Coronary artery (tissue), 2 donors: ENCODE measurements around the gene ERF.
"Not testable (repeated sequence)": the region's sequence is repeated elsewhere in the genome, so short reads cannot be mapped to it uniquely, and the experiment has no call there.

Experiments used
- DNase-seq: peaks from one replicate; pipeline ENCODE4 v3.0.0-alpha.2; 2017; ENCODE audit warnings: low spot score
- H3K27ac ChIP-seq, 2 donors: fragments of 200-600 bp; sonication (generic); one replicate each; pipeline ENCODE4 v1.5.1; 2016 to 2019
- H3K4me3 ChIP-seq: fragments of 200-600 bp; sonication (generic); 2 replicates; pipeline ENCODE4 v1.5.1; 2016; ENCODE audit warnings: mild to moderate bottlenecking, moderate library complexity
- CTCF ChIP-seq: fragments of 200-600 bp; sonication (generic); IDR thresholded peaks from one replicate; pipeline ENCODE4 v1.5.1; 2019; ENCODE audit warnings: antibody characterized with exemption

ERF gene

GRCh38 chr19:42270346-42271044 lies 15.6 kb upstream of the ERF start:
- no peak for TF ChIP-seq CTCF
- DNase-seq: peak; percentile 89

GRCh38 chr19:42269478-42270345 lies 14.8 kb upstream of the ERF start:
- TF ChIP-seq CTCF: no peak
- Histone ChIP-seq H3K4me3 (peak overlapping the region; percentile 78), H3K27ac (peak overlapping the region; percentile 99)
- peak; percentile 75 for DNase-seq

More at GRCh38 chr19:42270346-42271044, 15.6 kb upstream of the ERF start:
- Histone ChIP-seq H3K4me3 (peak overlapping the region; percentile 78), H3K27ac (peak overlapping the region; percentile 99)

GRCh38 chr19:42268704-42269477 lies 14.0 kb upstream of the ERF start, which contains the start of gene CIC:
CIC (plus strand) TSS chr19:42269252; CDS start chr19:42271784, 2,532 bp downstream.
- no peak for TF ChIP-seq CTCF
- peak; percentile 100 for DNase-seq
- Histone ChIP-seq H3K4me3 (peak within 1 kb of the TSS; percentile 91), H3K27ac (peak within 1 kb of the TSS; percentile 99 to 100)

- no peak for TF ChIP-seq CTCF
- H3K4me3 ChIP-seq: peak overlapping the region; percentile 91
- peak; percentile 100 for DNase-seq
- peak overlapping the region; percentile 95 to 100 for H3K27ac ChIP-seq
Observed at GRCh38 chr19:42268142-42268703, 13.3 kb upstream of the ERF start.

GRCh38 chr19:42267644-42268141 lies 12.8 kb upstream of the ERF start:
- H3K4me3 ChIP-seq: peak overlapping the region; percentile 91
- no peak for DNase-seq
- TF ChIP-seq CTCF: no peak
- H3K27ac ChIP-seq: peak overlapping the region; percentile 83 to 100

GRCh38 chr19:42266928-42267603 lies 12.1 kb upstream of the ERF start:
- Histone ChIP-seq H3K4me3 (peak overlapping the region; percentile 91), H3K27ac (peak overlapping the region in 1 of 2 donors; percentile 100)
- not testable (repeated sequence) for DNase-seq

GRCh38 chr19:42266105-42266504 lies 11.2 kb upstream of the ERF start:
- not testable (repeated sequence) for H3K4me3 ChIP-seq, H3K27ac ChIP-seq, DNase-seq
